Measurements from ENCODE around the gene SNAI1.
"Not testable (repeated sequence)": the region's sequence is repeated elsewhere in the genome, so short reads cannot be mapped to it uniquely, and the experiment has no call there.

Gene SNAI1

GRCh38 chr20:49987015-49987867 is 4.5 kb downstream of the SNAI1 start:
- no peak for DNase-seq

GRCh38 chr20:49987868-49988690 is 5.3 kb downstream of the SNAI1 start:
- no peak for DNase-seq

- DNase-seq = no peak
These were observed 6.7 kb downstream of the SNAI1 start for GRCh38 chr20:49989234-49990065.

GRCh38 chr20:49990271-49990720 is 7.5 kb downstream of the SNAI1 start:
- no peak for DNase-seq

GRCh38 chr20:49993301-49993751 is 10.5 kb downstream of the SNAI1 start:
- no peak for DNase-seq

GRCh38 chr20:49995586-49995985 is 12.8 kb downstream of the SNAI1 start:
- no peak for DNase-seq

GRCh38 chr20:49998478-49999188 is 15.9 kb downstream of the SNAI1 start:
- not testable (repeated sequence) for DNase-seq

GRCh38 chr20:49999329-49999728 is 16.5 kb downstream of the SNAI1 start:
- no peak for DNase-seq

- not testable (repeated sequence) for DNase-seq
These were observed 17.9 kb downstream of the SNAI1 start for GRCh38 chr20:50000548-50001222.

GRCh38 chr20:50001784-50002311 is 19.1 kb downstream of the SNAI1 start:
- no peak for DNase-seq

- no peak for DNase-seq
These were observed 20.5 kb downstream of the SNAI1 start for GRCh38 chr20:50003253-50003656.

- DNase-seq = no peak
These were observed 21.4 kb downstream of the SNAI1 start for GRCh38 chr20:50004229-50004628.

GRCh38 chr20:50005471-50005981 is 22.7 kb downstream of the SNAI1 start:
- DNase-seq = no peak

GRCh38 chr20:50007369-50007768 is 24.6 kb downstream of the SNAI1 start:
- DNase-seq = no peak

GRCh38 chr20:50008007-50008406 is 25.2 kb downstream of the SNAI1 start:
- no peak for DNase-seq

GRCh38 chr20:50009521-50010454 is 27.0 kb downstream of the SNAI1 start:
- DNase-seq = no peak

- not testable (repeated sequence) for DNase-seq
These were observed 28.8 kb downstream of the SNAI1 start for GRCh38 chr20:50011597-50011996.

GRCh38 chr20:50012282-50013263 is 29.8 kb downstream of the SNAI1 start:
- no peak for DNase-seq

GRCh38 chr20:50013976-50014375 is 31.2 kb downstream of the SNAI1 start:
- no peak for DNase-seq
